ENCODE measurements around the gene AKAP8.

AKAP8 gene

GRCh38 chr19:15330801-15331418, 48.7 kb downstream of the AKAP8 start:
- DNase-seq, result no peak

- no peak for DNase-seq
Observed at GRCh38 chr19:15328312-15328711, 51.3 kb downstream of the AKAP8 start.

- DNase-seq, result no peak
Observed at GRCh38 chr19:15324791-15325519, 54.6 kb downstream of the AKAP8 start.

- no peak for DNase-seq
Observed at GRCh38 chr19:15323496-15324235, 55.9 kb downstream of the AKAP8 start.

- no peak for DNase-seq
Observed at GRCh38 chr19:15321739-15322138, 57.8 kb downstream of the AKAP8 start.

- DNase-seq, result no peak
Observed at GRCh38 chr19:15320116-15320515, 59.5 kb downstream of the AKAP8 start.

GRCh38 chr19:15318241-15318691, 61.3 kb downstream of the AKAP8 start:
- DNase-seq, result no peak

GRCh38 chr19:15317392-15318071, 62.1 kb downstream of the AKAP8 start:
- no peak for DNase-seq

GRCh38 chr19:15316498-15316897, 63.1 kb downstream of the AKAP8 start:
- no peak for DNase-seq

GRCh38 chr19:15315101-15315500, 64.5 kb downstream of the AKAP8 start:
- DNase-seq, result no peak

GRCh38 chr19:15313649-15314279, 65.8 kb downstream of the AKAP8 start:
- DNase-seq, result no peak

GRCh38 chr19:15307169-15307568, 72.4 kb downstream of the AKAP8 start:
- DNase-seq, result no peak

GRCh38 chr19:15305582-15306334, 73.8 kb downstream of the AKAP8 start:
- no peak for DNase-seq

- no peak for DNase-seq
Observed at GRCh38 chr19:15304140-15304705, 75.4 kb downstream of the AKAP8 start.

All from retina (tissue), 1 donor.